GM18868 (cell line): ENCODE measurements around the gene TEAD4.

Experiments
- ATAC-seq: cut with Tn5 transposase; IDR thresholded peaks from one replicate; pipeline ENCODE4 v1.9.1; 2021; ENCODE audit warnings: mild to moderate bottlenecking, moderate library complexity; ENCODE audit not compliant: unreplicated experiment

The TEAD4 gene

GRCh38 chr12:2960390-2960956, 1.3 kb downstream of the TEAD4 start:
- ATAC-seq, result no peak

DNA sequence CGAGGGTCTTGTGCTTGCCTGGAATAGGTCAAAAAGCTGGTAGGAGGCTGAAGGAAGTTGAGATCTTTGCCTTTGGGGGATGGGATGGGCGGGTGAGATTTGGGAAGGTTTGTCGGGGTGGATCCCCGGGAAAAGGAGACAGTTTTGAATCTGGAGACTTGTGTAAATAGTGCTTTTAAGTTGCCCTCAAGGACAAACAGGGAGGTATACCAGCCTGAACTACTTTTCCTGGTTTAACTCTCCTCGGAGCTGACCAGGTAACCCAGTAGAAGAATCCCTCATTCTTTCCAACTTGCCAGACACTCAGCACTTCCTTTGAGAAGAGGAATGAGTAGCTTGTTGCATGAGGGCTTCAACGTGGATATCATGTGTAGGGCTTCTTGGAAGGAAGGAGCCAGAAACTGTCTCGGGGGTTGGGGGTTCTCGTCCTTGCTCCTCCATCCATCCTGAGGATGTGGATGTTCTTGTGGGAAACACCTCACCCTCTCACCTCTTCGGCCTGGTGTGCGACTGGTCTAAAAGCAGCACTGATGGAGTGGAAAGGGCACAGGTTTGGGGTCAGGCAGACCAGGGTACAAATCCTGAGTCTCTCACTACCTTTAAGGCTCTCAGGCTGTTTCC, 1.9 kb downstream of the TEAD4 start:
- no peak for ATAC-seq

- ATAC-seq, result no peak
Observed at GRCh38 chr12:2961705-2962104, 2.5 kb downstream of the TEAD4 start.

GRCh38 chr12:2963154-2963759, 4.1 kb downstream of the TEAD4 start:
- no peak for ATAC-seq

DNA sequence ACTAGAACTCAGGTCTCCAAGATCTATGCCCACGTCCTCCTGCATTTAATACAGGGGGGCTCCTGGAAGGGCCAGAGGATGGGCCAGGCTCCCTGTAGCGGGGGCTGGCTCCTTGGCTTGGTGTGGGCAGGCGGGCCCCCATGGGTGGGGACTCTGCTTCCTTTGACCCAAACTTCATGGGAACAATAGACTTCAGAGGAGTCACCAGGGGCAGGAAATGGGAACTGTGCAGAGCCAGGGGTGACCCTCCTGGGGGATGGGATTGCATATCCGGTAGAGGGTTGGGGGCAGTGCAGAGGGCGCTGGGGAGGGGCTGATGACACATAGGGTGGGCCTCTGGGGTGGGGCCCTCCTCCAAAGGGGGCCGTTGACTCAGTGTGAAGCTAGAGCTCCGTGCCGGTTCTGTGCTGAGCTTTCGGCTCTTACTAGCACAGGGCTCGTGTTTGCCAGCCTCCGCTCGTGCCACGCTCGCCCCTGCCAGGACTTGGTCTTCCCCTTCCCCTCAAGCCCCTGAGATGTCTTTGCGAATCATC, 4.6 kb downstream of the TEAD4 start:
- ATAC-seq, result no peak

DNA sequence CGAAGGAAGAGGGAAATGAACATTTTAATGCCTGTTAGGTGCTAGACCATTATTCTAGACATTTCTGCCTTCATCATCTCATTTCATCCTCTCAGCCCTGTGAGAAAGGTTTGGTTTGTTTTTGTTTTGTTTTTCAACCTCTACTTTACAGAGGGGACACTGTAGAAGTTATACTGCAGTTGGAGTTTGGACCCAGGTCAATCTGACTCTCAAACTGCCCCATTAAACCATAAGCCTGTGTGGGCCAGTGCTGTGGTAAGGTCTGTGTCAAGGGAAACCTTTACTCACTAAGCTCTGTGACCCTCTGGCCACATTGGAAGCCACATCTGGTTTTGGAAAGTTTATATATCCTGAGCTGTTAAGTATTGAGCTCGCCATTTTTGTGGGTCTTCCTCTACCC, 8.5 kb downstream of the TEAD4 start:
- ATAC-seq, result no peak

GRCh38 chr12:2970744-2971143, 11.5 kb downstream of the TEAD4 start:
- no peak for ATAC-seq

- no peak for ATAC-seq
Observed at GRCh38 chr12:2973566-2973965, 14.4 kb downstream of the TEAD4 start.

GRCh38 chr12:2974560-2974971, 15.4 kb downstream of the TEAD4 start:
- ATAC-seq, result no peak

- no peak for ATAC-seq
Observed at GRCh38 chr12:2976581-2976996, 17.4 kb downstream of the TEAD4 start.

DNA sequence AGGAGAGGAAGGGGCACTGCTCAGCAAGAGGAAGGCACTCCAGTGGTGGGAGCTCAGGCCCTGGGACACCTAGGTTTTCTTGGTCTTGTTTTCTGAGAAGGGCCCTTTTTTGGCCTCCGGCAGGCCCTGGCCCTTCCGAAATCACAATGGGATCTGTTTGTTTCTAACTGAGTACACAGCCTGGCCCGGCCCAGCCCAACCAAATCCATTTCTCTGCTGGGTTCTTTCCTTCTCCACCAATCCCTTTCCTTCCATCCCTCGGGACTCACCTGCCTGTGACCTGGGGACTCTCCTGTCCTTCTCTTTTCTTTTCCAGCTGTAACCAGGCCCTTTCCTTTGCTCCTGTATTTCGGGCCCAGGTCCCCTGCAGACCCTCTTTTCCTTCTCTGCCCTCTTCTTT, 18.6 kb downstream of the TEAD4 start:
- ATAC-seq, result no peak

DNA sequence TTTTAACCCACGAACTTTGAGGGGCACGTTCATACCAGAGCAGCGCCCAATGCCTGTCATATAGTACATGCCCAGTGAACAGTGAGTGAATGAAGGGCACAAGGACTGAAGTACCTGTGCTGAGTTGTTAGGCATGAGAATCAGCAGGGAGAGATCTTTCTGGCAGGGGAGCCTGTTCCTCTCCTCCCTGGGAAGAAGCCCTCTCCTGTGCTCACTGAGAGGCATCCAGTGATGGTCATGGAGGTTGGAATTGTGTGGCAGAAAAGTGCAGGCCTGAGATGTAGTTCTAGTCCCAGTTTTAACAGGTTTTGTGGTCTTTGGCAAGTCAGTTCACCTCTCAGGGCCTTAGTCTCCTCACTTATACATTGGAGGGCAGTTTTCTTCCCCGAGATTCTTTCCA, 20.6 kb downstream of the TEAD4 start:
- ATAC-seq, result no peak

DNA sequence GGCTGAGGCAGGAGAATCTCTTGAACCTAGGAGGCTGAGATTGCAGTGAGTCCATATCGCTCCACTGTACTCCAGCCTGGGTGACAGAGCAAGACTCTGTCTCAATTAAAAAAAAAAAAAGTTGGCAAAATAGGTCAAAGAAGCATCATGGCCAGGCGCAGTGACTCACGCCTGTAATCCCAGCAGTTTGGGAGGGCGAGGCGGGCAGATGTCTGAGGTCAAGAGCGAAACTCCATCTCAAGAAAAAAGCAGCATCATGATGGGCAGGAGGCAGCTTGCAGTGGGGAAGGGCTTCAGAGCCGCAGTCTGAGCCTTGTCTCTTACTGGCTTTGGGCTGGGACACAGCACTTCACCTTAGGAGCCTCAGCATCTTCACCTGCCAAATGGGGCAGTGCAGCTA, 21.4 kb downstream of the TEAD4 start:
- no peak for ATAC-seq

DNA sequence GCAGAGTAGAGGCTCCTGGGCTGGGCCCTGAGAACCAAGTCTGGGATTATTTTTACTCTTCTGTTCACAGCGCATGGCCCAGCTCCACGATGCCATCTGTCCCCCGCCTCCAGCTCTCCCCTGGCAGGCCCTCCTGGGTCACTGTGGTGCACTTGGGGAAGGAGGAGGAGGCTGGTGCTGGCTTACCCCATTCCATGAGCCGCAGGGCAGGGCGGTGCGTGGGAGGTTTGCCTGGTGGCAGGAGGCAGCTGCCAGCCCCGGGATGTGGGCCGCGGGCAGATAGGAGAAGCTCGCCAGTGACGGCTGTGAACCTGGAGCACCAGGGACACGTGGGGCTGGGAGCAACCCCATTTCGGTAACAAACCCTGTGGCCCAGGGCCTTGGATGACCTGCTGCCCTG, 23.2 kb downstream of the TEAD4 start:
- ATAC-seq, result no peak

- no peak for ATAC-seq
Observed at GRCh38 chr12:2984249-2984648, 25.1 kb downstream of the TEAD4 start.

DNA sequence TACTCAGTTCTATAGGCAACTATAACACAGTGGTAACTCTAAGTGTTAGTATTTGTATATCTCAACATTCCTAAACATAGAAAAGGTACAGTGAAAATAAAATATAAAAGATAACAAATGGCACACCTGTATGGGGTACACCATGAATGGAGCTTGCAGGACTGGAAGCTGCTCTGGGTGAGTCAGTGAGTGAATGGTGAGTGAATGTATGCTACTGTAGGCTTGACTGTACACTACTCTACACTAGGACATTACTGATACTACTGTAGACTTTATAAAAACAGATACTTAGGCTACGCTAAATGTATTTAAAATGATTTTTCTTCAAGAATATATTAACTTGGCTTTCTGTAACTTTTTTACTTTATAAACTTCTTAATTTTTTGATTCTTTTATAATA, 25.5 kb downstream of the TEAD4 start:
- no peak for ATAC-seq

DNA sequence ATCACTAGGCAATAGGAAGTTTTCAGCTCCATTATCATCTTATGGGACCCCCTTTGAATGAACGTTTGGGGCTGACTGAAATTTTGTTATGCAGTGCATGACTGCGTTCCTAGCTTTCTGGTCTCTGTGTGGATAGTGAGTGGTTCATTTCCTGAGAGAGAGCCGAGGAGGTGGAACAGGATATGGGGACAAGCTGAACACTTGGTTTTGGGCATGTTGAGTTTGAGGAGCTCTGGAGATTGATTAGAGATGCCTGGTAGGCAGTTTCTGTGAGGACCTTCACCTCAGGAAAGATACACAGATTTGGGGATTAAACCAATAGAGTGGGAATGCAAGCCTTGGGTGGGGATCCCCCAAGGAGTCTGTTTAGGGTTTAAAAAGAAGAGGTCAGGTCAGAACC, 27.7 kb downstream of the TEAD4 start:
- ATAC-seq, result no peak

- no peak for ATAC-seq
Observed at GRCh38 chr12:2988494-2988893, 29.3 kb downstream of the TEAD4 start.

- ATAC-seq, result no peak
Observed at GRCh38 chr12:2992724-2993123, 33.5 kb downstream of the TEAD4 start.

DNA sequence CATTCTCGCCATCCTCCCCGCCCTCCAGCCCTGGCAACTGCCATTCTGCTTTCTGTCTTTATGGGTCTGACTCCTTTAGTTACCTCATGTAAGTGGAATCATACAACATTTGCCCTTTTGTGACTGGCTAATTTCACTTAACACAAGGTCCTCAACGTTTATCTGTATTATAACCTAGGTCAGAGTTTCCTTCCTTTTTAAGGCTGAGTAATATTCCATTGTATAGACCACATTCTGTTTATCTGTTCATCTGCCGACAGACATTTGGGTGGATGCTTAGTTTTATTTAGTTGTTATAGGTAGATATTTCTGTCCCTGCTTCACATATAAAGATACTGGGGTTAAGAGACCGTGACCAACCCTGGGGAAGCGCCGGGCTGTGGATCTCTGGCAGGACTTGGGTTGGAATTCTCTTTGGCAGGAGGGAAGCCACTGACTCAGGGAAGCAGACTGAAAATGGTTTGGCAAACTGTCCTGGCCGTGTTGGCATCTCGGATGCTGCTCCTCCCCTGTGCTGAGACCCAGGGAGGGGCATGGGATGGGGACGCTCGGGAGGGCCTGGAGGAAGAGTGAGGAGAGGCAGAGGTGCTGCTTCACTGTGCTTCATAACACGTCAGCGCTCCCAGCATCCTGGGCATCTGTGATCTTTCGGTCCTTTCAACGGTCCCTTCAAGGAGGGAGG, 38.9 kb downstream of the TEAD4 start:
- no peak for ATAC-seq

GRCh38 chr12:2998789-2999264, 39.6 kb downstream of the TEAD4 start:
- no peak for ATAC-seq
